NCI-H526 treated with DMSO at 0.1 percent for 48 hours (cell line): ENCODE measurements around the gene FBXW12.

Source experiments
- DNase-seq: peaks from one replicate; lab custom pipeline; 2025; lab: John Stamatoyannopoulos, UW

FBXW12 gene

DNA sequence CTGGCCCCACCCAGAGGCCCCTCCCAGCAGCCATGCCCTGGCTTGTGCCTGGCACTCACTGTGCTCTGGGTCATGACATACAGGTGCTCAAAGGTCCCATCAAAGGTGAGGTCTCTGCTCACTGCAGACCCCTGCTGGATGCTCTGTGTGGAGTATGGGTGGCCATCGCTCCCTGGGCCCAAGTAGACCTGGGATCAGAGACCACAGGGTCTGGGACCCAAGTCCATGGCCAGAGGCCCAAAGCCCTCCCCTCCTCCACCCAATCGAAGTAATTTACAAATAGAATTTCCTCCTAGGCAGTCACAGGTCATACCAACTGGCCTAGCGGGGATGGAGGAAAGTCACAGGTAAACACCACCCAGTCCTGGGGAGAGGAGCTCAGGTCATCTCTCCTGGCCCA, 50.3 kb downstream of the FBXW12 start:
- no peak for DNase-seq

DNA sequence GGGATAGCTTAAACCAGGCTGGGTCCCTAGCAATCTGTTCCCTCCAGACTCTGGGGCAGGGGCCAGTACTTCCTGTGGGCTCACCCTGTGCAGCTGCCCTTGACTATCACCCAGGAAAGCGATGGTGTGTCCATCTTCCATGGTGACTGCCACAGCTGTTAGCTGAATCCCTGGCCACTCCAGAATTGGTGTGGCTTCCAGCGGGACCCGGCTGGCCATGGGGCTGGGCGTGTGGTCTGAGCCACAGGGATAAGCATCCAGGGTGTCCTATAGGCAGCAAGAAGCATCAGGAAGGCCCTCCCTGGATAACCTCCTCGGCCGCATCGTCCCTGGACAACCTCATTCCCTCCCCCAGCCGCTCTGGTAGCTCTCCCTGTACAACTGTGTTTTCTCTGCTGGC, 50.7 kb downstream of the FBXW12 start:
- no peak for DNase-seq

- no peak for DNase-seq
Measured at GRCh38 chr3:48423241-48423882, 51.3 kb downstream of the FBXW12 start.

GRCh38 chr3:48423883-48424695, 52.1 kb downstream of the FBXW12 start:
- DNase-seq = no peak

DNA sequence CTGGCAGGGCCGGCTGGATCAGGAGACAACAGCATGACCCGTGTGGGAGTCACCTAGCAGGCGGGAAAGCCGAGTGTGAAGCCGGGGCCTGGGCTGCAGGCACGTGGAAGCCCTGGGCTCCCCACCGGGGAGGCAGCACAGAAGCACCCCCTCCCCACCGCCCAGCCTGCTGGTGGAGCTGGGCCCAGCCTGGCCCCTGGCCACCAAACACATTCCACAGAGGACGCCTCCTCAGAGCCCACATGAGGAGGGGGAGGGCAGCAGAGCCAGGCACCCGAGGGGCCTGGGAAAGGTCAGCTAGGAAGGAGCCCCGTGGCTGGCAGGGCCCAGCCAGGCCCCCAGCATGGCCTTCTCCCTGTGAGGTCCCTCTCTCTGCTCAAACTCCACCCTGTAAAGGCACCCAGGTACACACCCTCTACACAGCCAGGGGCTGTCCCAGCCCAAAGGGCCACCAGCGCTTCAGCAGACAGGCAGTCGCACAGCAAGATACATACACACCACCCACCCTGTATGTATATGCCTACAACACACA, 53.3 kb downstream of the FBXW12 start:
- no peak for DNase-seq

DNA sequence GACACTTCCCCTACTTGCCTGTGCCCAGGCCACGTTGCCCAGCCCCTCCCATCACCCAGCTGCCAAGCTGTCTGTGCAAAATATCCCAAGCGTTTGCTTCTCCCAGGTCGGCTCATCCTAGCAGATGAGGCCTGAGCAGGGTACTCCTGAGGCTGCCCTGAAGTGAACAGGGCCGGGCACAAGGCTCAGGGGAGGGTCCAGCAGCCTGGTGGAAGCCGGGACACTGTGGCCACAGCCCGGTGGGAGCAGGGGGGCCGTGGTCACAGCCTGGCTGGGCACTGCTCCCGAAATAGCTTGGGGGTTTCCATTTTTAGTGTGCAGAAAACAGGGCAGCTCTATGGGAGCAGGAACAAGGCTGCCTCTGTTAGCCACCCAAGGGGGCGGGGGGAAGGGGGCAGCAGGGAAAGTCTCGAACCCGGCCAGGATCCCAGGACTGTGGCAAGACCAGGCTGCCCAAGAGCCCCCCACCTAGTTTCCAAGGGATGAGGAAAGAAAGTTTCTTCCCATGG, 54.4 kb downstream of the FBXW12 start:
- no peak for DNase-seq

- no peak for DNase-seq
Measured at GRCh38 chr3:48426944-48427629, 55.1 kb downstream of the FBXW12 start.

GRCh38 chr3:48427630-48427962, 55.6 kb downstream of the FBXW12 start:
- no peak for DNase-seq

DNA sequence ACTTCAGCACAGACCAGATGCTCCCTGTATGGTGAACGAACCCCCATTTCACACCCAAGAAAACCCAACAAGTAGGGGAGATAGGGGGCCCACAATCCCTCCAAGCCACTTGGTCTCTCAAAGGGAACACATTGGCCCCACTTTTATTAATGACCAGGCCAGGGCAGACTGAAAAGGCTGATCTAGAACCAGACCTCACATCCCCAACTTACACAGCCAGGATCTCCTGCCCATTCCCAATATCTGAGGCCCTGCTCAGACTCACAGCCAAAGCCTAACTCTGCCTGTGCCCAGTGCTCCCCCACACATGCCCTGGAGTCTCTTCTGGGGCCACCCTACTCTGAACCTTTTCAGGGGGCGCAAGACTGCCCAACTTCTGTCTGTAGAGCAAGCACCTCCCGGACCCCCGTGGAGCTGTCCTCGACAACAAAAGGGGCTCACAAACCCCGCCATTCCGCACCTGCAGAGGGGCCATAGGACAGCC, 56.1 kb downstream of the FBXW12 start:
- DNase-seq = no peak

DNA sequence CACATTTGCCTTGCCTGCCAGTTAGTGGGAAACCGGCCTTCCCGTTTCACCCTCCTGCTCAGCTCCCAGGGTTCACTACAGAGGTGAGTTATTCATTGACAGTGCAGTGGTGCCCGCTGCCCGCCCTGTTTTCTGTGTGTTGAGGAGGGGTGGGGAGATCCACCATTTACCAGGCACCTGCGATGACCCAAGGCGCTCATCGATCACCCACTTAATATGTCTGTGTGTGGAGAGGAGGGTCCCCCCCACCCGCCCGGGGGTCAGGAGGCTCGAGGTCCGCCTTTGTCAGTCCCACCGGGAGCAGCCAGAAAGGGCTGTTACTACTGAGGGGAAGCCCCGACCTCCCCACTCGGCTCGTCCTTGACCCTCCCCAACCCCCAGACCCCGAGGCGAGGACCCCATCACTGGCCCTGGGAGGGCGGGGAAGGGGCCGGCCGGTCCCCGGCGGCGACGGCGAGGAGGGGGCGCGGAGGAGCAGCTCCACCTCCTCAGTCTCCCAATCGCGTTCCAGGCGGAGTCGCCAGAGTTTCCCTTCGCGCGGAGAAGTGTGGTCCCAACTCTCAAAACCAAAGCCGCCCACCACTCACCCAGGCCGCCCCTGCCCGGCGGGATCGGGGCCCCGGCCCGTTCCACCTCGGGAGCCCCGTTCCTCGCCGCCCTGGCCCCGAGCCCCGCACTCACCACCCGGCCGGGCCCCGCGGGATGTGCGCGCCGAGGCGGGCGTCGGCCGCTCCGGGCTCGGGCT, 56.7 kb downstream of the FBXW12 start:
- DNase-seq = peak; percentile 30

GRCh38 chr3:48429317-48429959, 57.4 kb downstream of the FBXW12 start:
- peak; percentile 58 for DNase-seq

- DNase-seq = peak; percentile 64
Measured at GRCh38 chr3:48429960-48430707, 58.1 kb downstream of the FBXW12 start, which contains the start of gene PLXNB1. PLXNB1 (minus strand) TSS chr3:48430086; CDS start chr3:48424611, 5,475 bp downstream.

GRCh38 chr3:48430708-48431101, 58.7 kb downstream of the FBXW12 start:
- DNase-seq = no peak

- no peak for DNase-seq
Measured at GRCh38 chr3:48431224-48432029, 59.4 kb downstream of the FBXW12 start.

GRCh38 chr3:48432411-48433371, 60.7 kb downstream of the FBXW12 start:
- DNase-seq = no peak

GRCh38 chr3:48433472-48434118, 61.6 kb downstream of the FBXW12 start:
- no peak for DNase-seq

GRCh38 chr3:48434591-48435222, 62.7 kb downstream of the FBXW12 start:
- DNase-seq = no peak
